Loucy (cell line): Measurements from ENCODE around the gene MON2.

ENCODE experiments used
- CTCF ChIP-seq: fragments of 200-600 bp; sonication (generic); conservative IDR thresholded peaks from 2 replicates; pipeline ENCODE4 v1.5.1; 2014; ENCODE audit warnings: mild to moderate bottlenecking, antibody characterized with exemption, low read length
- EZH2phosphoT487 ChIP-seq: fragments of 200-600 bp; IDR thresholded peaks from 2 replicates; pipeline ENCODE4 v1.6.1; 2018; ENCODE audit warnings: antibody characterized with exemption, mild to moderate bottlenecking, moderate library complexity, borderline replicate concordance

GRCh38 chr12:62562846-62563245 lies 96.2 kb downstream of the MON2 start:
- TF ChIP-seq CTCF (no peak), EZH2phosphoT487 (no peak)
